Liver (tissue), 9 donors: ENCODE results near the gene CAMP. TPM values are rescaled to one million over a fixed set of nuclear protein-coding genes. Genes with fewer than 3 reads are reported as not detected.

ENCODE experiments used
- DNase-seq: peaks from one replicate; pipeline ENCODE4 v3.0.0-alpha.2; 2017; ENCODE audit warnings: low spot score
- H3K27ac ChIP-seq, 2 donors: one replicate each; pipeline ENCODE4 v1.7.0; 2013; ENCODE audit warnings: inconsistent platforms in 2 of 2, low read length in 2 of 2, control low read depth in 1 of 2, low read depth in 1 of 2, mild to moderate bottlenecking in 1 of 2
- H3K27me3 ChIP-seq, 4 donors: one replicate each; pipeline versions ENCODE4 v1.6.1 to v1.7.0; 2013; ENCODE audit warnings: low read length in 3 of 4, inconsistent platforms in 1 of 4, mild to moderate bottlenecking in 1 of 4, moderate library complexity in 1 of 4; ENCODE audit not compliant: control insufficient read depth in 4 of 4, insufficient read depth in 4 of 4
- H3K36me3 ChIP-seq, 4 donors: one replicate each; pipeline versions ENCODE4 v1.6.1 to v1.7.0; 2013; ENCODE audit warnings: low read length in 3 of 4, mild to moderate bottlenecking in 3 of 4, low read depth in 1 of 4, moderate library complexity in 1 of 4; ENCODE audit not compliant: control insufficient read depth in 4 of 4, insufficient read depth in 3 of 4
- H3K4me1 ChIP-seq, 4 donors: one replicate each; pipeline versions ENCODE4 v1.6.1 to v1.7.0; 2013; ENCODE audit warnings: low read length in 3 of 4, mild to moderate bottlenecking in 3 of 4, moderate library complexity in 1 of 4; ENCODE audit not compliant: control insufficient read depth in 4 of 4, insufficient read depth in 4 of 4
- H3K4me3 ChIP-seq, 3 donors: one replicate each; pipeline versions ENCODE4 v1.6.1 to v1.7.0; 2013; ENCODE audit warnings: low read length in 3 of 3, control low read depth in 1 of 3, low read depth in 1 of 3, mild to moderate bottlenecking in 1 of 3
- H3K9ac ChIP-seq, 2 donors: one replicate each; pipeline ENCODE4 v1.7.0; 2013; ENCODE audit warnings: low read length in 2 of 2, mild to moderate bottlenecking in 2 of 2, moderate library complexity in 2 of 2, control low read depth in 1 of 2, low read depth in 1 of 2
- H3K9me3 ChIP-seq, 4 donors: one replicate each; pipeline versions ENCODE4 v1.6.1 to v1.7.0; 2013; ENCODE audit warnings: low read length in 3 of 4; ENCODE audit not compliant: control insufficient read depth in 4 of 4
- ATF3 ChIP-seq: IDR thresholded peaks from 2 replicates; pipeline ENCODE4 v1.6.1; 2016; ENCODE audit warnings: antibody characterized with exemption
- GABPA ChIP-seq, 2 donors: IDR thresholded peaks in 1 of 2; conservative IDR thresholded peaks in 1 of 2; 2 replicates each; pipeline ENCODE4 v1.6.1; 2016; ENCODE audit warnings: antibody characterized with exemption in 2 of 2, mild to moderate bottlenecking in 1 of 2, moderate library complexity in 1 of 2
- HNF4A ChIP-seq, 2 donors: conservative IDR thresholded peaks; 2 replicates each; pipeline ENCODE4 v1.6.1; 2016; ENCODE audit warnings: antibody characterized with exemption in 2 of 2, mild to moderate bottlenecking in 2 of 2
- HNF4G ChIP-seq: IDR thresholded peaks from 2 replicates; pipeline ENCODE4 v1.6.1; 2016; ENCODE audit warnings: antibody characterized with exemption
- JUND ChIP-seq, 2 donors: IDR thresholded peaks; 2 replicates each; pipeline ENCODE4 v1.6.1; 2016; ENCODE audit warnings: antibody characterized with exemption in 2 of 2
- NR2F2 ChIP-seq: IDR thresholded peaks from 2 replicates; pipeline ENCODE4 v1.6.1; 2016; ENCODE audit warnings: antibody characterized with exemption
- RAD21 ChIP-seq, 2 donors: IDR thresholded peaks; 2 replicates each; pipeline ENCODE4 v1.6.1; 2016; ENCODE audit warnings: antibody characterized with exemption in 2 of 2, mild to moderate bottlenecking in 2 of 2
- REST ChIP-seq: IDR thresholded peaks from 2 replicates; pipeline ENCODE4 v1.6.1; 2016; ENCODE audit warnings: antibody characterized with exemption, mild to moderate bottlenecking
- RXRA ChIP-seq, 2 donors: IDR thresholded peaks; 2 replicates each; pipeline ENCODE4 v1.6.1; 2017 to 2018; ENCODE audit warnings: antibody characterized with exemption in 2 of 2, mild to moderate bottlenecking in 1 of 2
- SP1 ChIP-seq: IDR thresholded peaks from 2 replicates; pipeline ENCODE4 v1.6.1; 2018; ENCODE audit warnings: antibody characterized with exemption, mild to moderate bottlenecking
- TAF1 ChIP-seq: conservative IDR thresholded peaks from 2 replicates; pipeline ENCODE4 v1.6.1; 2016; ENCODE audit warnings: antibody characterized with exemption, mild to moderate bottlenecking
- YY1 ChIP-seq: IDR thresholded peaks from 2 replicates; pipeline ENCODE4 v1.6.1; 2016; ENCODE audit warnings: antibody characterized with exemption, mild to moderate bottlenecking
- WGBS: extraction: QIAGEN DNeasy Blood & Tissue Kit; methylation state at CpG from one replicate; pipeline ENCODE4 v1.1.7; 2013; 5-methylcytosine and 5-hydroxymethylcytosine counted together
- polyA plus RNA-seq, 2 donors: library from polyadenylated mRNA; stranded (reverse) in 1 of 2; unstranded in 1 of 2; fragments of 200-250 nt in 1 of 2; fragments of >200 nt in 1 of 2; fragmentation: Nextera tagmentation in 1 of 2; extraction: Ambion mirVana in 1 of 2; gene quantifications; one replicate each; pipeline versions ENCODE4 v1.2.1 to v1.2.3, GENCODE V29; 2013 to 2015
- total RNA-seq, 2 donors: library from RNA; depleted of rRNA; stranded (reverse); fragments of >200 nt; gene quantifications; one replicate each; pipeline ENCODE4 v1.2.3, GENCODE V29; 2014
- TF ChIP-seq, protein P1 (sequence below): IDR thresholded peaks from 2 replicates; pipeline ENCODE4 v1.6.1; 2016; ENCODE audit warnings: antibody characterized with exemption
- TF ChIP-seq, protein P2 (sequence below): IDR thresholded peaks from 2 replicates; pipeline ENCODE4 v1.6.1; 2016; ENCODE audit warnings: antibody characterized with exemption
- TF ChIP-seq, protein P3 (sequence below): fragments of 150-350 bp; IDR thresholded peaks from 2 replicates; pipeline ENCODE4 v1.5.1; 2017; ENCODE audit warnings: improper control_type of control experiment, low read depth, low read length; ENCODE audit not compliant: missing input control
- donor health status: healthy.
- donor health status: healthy.
- donor health status: healthy.
- donor health status: healthy.
- donor health status: healthy.

The CAMP gene
- total and polyA plus RNA-seq, 4 donors: 0.25 to 3.2 (median 0.62) TPM; not detected in 1

DNA sequence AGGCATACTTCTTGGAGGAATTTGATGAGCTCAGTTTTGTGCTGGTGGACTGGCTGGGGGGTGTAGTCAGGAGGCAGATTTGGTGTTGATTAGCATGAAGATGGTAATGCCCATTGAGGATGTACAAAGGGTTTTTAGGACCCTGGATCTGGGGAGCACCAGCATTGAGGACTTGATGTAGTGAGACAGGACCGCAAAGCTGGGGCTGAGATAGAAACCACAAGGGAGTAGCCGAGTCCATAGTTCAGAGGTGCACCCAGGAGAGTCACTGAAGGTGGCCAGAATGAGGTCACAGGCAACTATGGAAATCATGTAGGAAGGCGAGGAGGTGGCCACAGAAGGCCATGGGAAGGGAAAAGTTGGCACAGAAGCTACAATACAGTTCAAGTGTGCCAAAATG is 32.4 kb upstream of the CAMP start:
- Histone ChIP-seq H3K4me3 (no peak overlapping the region), H3K9me3 (no peaks in the 10 kb centered on the region), H3K4me1 (peaks cover 0 to 18% (median 8%) of the 10 kb centered on the region in 4 donors), H3K27me3 (no peaks in the 10 kb centered on the region), H3K27ac (no peak overlapping the region), H3K36me3 (no peaks in the 10 kb centered on the region), H3K9ac (no peak overlapping the region)
- no peak for DNase-seq
- 83% methylated on average over 3 of the region's 3 CpGs for WGBS
- TF ChIP-seq ATF3 (no peak), JUND (IDR thresholded peaks at IDR 0.05) (no peak), NR2F2 (no peak), HNF4A (conservative IDR thresholded peaks at IDR 0.05) (no peak), SP1 (no peak), RAD21 (IDR thresholded peaks at IDR 0.05) (no peak), GABPA (IDR thresholded peaks at IDR 0.05 in 1 of 2, conservative IDR thresholded peaks at IDR 0.05 in 1 of 2) (no peak), RXRA (IDR thresholded peaks at IDR 0.05) (no peak)
- TF ChIP-seq, protein P1, sequence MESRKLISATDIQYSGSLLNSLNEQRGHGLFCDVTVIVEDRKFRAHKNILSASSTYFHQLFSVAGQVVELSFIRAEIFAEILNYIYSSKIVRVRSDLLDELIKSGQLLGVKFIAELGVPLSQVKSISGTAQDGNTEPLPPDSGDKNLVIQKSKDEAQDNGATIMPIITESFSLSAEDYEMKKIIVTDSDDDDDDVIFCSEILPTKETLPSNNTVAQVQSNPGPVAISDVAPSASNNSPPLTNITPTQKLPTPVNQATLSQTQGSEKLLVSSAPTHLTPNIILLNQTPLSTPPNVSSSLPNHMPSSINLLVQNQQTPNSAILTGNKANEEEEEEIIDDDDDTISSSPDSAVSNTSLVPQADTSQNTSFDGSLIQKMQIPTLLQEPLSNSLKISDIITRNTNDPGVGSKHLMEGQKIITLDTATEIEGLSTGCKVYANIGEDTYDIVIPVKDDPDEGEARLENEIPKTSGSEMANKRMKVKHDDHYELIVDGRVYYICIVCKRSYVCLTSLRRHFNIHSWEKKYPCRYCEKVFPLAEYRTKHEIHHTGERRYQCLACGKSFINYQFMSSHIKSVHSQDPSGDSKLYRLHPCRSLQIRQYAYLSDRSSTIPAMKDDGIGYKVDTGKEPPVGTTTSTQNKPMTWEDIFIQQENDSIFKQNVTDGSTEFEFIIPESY: no peak
- TF ChIP-seq, protein P2, sequence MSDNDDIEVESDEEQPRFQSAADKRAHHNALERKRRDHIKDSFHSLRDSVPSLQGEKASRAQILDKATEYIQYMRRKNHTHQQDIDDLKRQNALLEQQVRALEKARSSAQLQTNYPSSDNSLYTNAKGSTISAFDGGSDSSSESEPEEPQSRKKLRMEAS: no peak

DNA sequence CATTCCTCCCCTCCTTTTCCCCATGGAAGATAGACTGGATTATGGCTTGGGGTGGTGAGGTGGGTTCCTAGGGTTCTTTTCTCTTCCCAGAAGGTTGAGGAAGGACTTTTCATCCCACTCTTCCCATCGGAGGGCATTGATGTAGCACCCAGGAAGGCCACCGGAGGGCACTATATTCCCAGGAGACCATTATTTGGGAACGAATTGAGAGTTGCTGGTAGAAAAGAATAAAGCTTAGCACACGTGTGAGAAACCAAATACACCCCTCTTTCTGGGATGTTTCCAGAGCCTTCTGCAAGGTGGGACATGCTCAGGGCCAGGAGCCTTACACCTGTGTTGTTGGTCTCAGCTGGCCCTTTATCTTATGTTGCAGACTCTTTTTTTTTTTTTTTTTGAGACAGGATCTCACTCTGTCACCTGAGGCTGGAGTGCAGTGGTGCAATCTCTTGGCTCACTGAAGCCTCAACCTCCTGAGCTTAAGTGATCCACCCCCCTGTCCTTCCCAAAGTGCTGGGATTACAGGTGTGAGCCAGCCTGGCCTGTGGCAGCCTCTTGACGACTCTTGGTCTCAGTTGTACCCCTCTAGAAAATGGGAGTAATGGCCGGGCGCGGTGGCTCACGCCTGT is 28.7 kb upstream of the CAMP start:
- peaks cover 0 to 4% (median 0%) of the 10 kb centered on the region in 4 donors for H3K4me1 ChIP-seq
- H3K27me3 ChIP-seq: peaks cover 0 to 3% (median 0%) of the 10 kb centered on the region in 4 donors
- H3K9ac ChIP-seq: no peak overlapping the region
- no peak overlapping the region for H3K27ac ChIP-seq
- TF ChIP-seq RAD21 (IDR thresholded peaks at IDR 0.05): peak; percentile 81 to 88
- TF ChIP-seq HNF4A (conservative IDR thresholded peaks at IDR 0.05): no peak
- TF ChIP-seq, protein P3, sequence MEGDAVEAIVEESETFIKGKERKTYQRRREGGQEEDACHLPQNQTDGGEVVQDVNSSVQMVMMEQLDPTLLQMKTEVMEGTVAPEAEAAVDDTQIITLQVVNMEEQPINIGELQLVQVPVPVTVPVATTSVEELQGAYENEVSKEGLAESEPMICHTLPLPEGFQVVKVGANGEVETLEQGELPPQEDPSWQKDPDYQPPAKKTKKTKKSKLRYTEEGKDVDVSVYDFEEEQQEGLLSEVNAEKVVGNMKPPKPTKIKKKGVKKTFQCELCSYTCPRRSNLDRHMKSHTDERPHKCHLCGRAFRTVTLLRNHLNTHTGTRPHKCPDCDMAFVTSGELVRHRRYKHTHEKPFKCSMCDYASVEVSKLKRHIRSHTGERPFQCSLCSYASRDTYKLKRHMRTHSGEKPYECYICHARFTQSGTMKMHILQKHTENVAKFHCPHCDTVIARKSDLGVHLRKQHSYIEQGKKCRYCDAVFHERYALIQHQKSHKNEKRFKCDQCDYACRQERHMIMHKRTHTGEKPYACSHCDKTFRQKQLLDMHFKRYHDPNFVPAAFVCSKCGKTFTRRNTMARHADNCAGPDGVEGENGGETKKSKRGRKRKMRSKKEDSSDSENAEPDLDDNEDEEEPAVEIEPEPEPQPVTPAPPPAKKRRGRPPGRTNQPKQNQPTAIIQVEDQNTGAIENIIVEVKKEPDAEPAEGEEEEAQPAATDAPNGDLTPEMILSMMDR: peak; percentile 75
- WGBS: 49% methylated on average over 9 of the region's 9 CpGs
- no peaks in the 10 kb centered on the region for H3K36me3 ChIP-seq
- no peak overlapping the region for H3K4me3 ChIP-seq
- H3K9me3 ChIP-seq: no peaks in the 10 kb centered on the region
- DNase-seq: peak; percentile 74

DNA sequence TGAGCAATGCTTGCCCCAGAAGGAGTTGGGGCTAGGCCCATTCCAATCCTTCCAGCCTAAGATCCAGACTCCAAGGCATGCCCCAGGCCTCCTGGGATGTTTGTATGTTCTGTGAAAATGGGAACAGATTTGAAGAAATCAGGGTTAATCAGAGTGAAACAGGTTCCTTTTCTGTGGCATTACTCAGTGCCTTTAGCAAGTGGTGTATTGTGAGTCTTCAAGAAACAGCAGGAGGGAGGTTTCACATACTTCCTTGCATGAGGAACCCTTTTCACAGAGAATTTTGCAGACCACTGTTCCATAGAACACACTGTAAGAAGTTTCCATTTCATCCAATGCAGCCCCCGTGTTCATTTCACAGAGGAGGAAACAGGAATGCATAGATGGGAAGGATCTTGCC is 26.7 kb upstream of the CAMP start:
- H3K27ac ChIP-seq: no peak overlapping the region
- H3K27me3 ChIP-seq: peaks cover 0 to 3% (median 0%) of the 10 kb centered on the region in 4 donors
- H3K36me3 ChIP-seq: no peaks in the 10 kb centered on the region
- no peak for TF ChIP-seq RXRA (IDR thresholded peaks at IDR 0.05)
- TF ChIP-seq, protein P3: no peak
- no peak for TF ChIP-seq ATF3
- TF ChIP-seq JUND (IDR thresholded peaks at IDR 0.05): no peak
- TF ChIP-seq YY1: no peak
- TF ChIP-seq TAF1: no peak
- TF ChIP-seq SP1: no peak
- no peak for TF ChIP-seq HNF4G
- TF ChIP-seq REST: no peak
- no peaks in the 10 kb centered on the region for H3K9me3 ChIP-seq
- DNase-seq: no peak
- WGBS: 83% methylated on average over 1 of the region's 1 CpG
- H3K4me1 ChIP-seq: peaks cover 0 to 4% (median 0%) of the 10 kb centered on the region in 4 donors
- no peak overlapping the region for H3K4me3 ChIP-seq
- H3K9ac ChIP-seq: no peak overlapping the region
